Stimulated activated CD8-positive, alpha-beta memory T cell treated with anti-CD3 and anti-CD28 coated beads, Interleukin-12 subunit alpha, Interleukin-12 subunit beta, amount 100 ng/mL, for 24 hours (primary cell): ENCODE measurements around the gene LMOD1.

Experiments
- DNase-seq: peaks from one replicate; pipeline ENCODE4 v3.0.0-alpha.2; 2020; ENCODE audit errors: extremely low read depth

The LMOD1 gene

GRCh38 chr1:201892211-201892610, 54.1 kb downstream of the LMOD1 start:
- DNase-seq = no peak

- no peak for DNase-seq
These were observed 54.8 kb downstream of the LMOD1 start for GRCh38 chr1:201891451-201892045.

- DNase-seq = no peak
These were observed 55.4 kb downstream of the LMOD1 start for GRCh38 chr1:201890806-201891450.

- no peak for DNase-seq
These were observed 56.1 kb downstream of the LMOD1 start for GRCh38 chr1:201890223-201890622.

GRCh38 chr1:201889090-201889968, 57.0 kb downstream of the LMOD1 start:
- no peak for DNase-seq

GRCh38 chr1:201888282-201889089, 57.9 kb downstream of the LMOD1 start, which contains the start of gene SHISA4:
Gene SHISA4, plus strand, starts transcription at chr1:201888898. Its CDS starts 97 bp downstream, at chr1:201888995.
- DNase-seq = no peak

GRCh38 chr1:201887116-201887866, 59.1 kb downstream of the LMOD1 start:
- no peak for DNase-seq

GRCh38 chr1:201886103-201886885, 60.1 kb downstream of the LMOD1 start:
- DNase-seq = no peak

GRCh38 chr1:201885531-201886075, 60.7 kb downstream of the LMOD1 start:
- DNase-seq = no peak

- DNase-seq = no peak
These were observed 61.9 kb downstream of the LMOD1 start for GRCh38 chr1:201884425-201884824.

GRCh38 chr1:201883786-201884185, 62.6 kb downstream of the LMOD1 start:
- no peak for DNase-seq

GRCh38 chr1:201883266-201883665, 63.1 kb downstream of the LMOD1 start:
- no peak for DNase-seq

- DNase-seq = no peak
These were observed 63.6 kb downstream of the LMOD1 start for GRCh38 chr1:201882665-201883132.

- no peak for DNase-seq
These were observed 64.7 kb downstream of the LMOD1 start for GRCh38 chr1:201881617-201882016.

- no peak for DNase-seq
These were observed 65.3 kb downstream of the LMOD1 start for GRCh38 chr1:201880928-201881571.

- no peak for DNase-seq
These were observed 68.4 kb downstream of the LMOD1 start for GRCh38 chr1:201877877-201878401.

GRCh38 chr1:201876148-201876818, 70.1 kb downstream of the LMOD1 start:
- DNase-seq = no peak

GRCh38 chr1:201874672-201875071, 71.7 kb downstream of the LMOD1 start:
- DNase-seq = no peak
